B cell (primary cell): ENCODE results near the gene ATG7. TPM values are rescaled to one million over a fixed set of nuclear protein-coding genes. Genes with fewer than 3 reads are reported as not detected.

Experiments used
- ATAC-seq: fragments of 200-7000 bp; cut with Tn5 transposase; one replicate; pipeline ENCODE4 v1.10.0; 2021; ENCODE audit warnings: low read depth, mild to moderate bottlenecking, moderate number of reproducible peaks, moderate library complexity
- CTCF ChIA-PET: fragments of 350-600 bp; sonication (Branson Sonifier 250); formaldehyde crosslinking; loops from one replicate; lab custom pipeline; 2021; ENCODE audit warnings: antibody characterized with exemption, inconsistent platforms; lab: Charles Lee
- POLR2A ChIA-PET: fragments of 350-600 bp; sonication (Branson Sonifier 250); formaldehyde crosslinking; loops from one replicate; lab custom pipeline; 2021; ENCODE audit warnings: antibody characterized with exemption; lab: Charles Lee
- DNase-seq: peaks from one replicate; pipeline ENCODE4 v3.0.0; 2013
- H2AFZ ChIP-seq: 2 replicates; pipeline ENCODE4 v1.6.1; 2012; ENCODE audit warnings: mild to moderate bottlenecking, low read depth, low read length; ENCODE audit not compliant: insufficient read depth, poor library complexity, severe bottlenecking
- H3K27ac ChIP-seq, 2 donors: 1 replicate in 1 of 2; 2 replicates in 1 of 2; pipeline ENCODE4 v1.5.1; 2012 to 2013; ENCODE audit warnings: low read length in 2 of 2, mild to moderate bottlenecking in 2 of 2, moderate library complexity in 1 of 2
- H3K27me3 ChIP-seq, 4 experiments: fragments of 200-600 bp in 1 of 4; sonication (generic) in 1 of 4; replicated peaks in 1 of 4; 1 replicate in 2 of 4; 2 replicates in 2 of 4; pipeline versions ENCODE4 v1.6.1 to v1.7.0; 2013 to 2016; ENCODE audit warnings: low read length in 3 of 4, mild to moderate bottlenecking in 2 of 4, mixed read lengths in 1 of 4, moderate library complexity in 1 of 4; ENCODE audit not compliant: insufficient read depth in 4 of 4, control insufficient read depth in 3 of 4; ENCODE audit errors: control extremely low read depth in 1 of 4
- H3K36me3 ChIP-seq, 2 experiments: replicated peaks in 1 of 2; 1 replicate in 1 of 2; 2 replicates in 1 of 2; pipeline versions ENCODE4 v1.6.1 to v1.7.1; 2013; ENCODE audit warnings: low read length in 1 of 2; ENCODE audit not compliant: insufficient read depth in 2 of 2, control insufficient read depth in 1 of 2; ENCODE audit errors: control extremely low read depth in 1 of 2, extremely low read depth in 1 of 2
- H3K4me1 ChIP-seq, 2 donors: fragments of 200-600 bp in 1 of 2; sonication (generic) in 1 of 2; 1 replicate in 1 of 2; 2 replicates in 1 of 2; pipeline versions ENCODE4 v1.5.1 to v1.6.1; 2013 to 2017; ENCODE audit warnings: low read length in 2 of 2; ENCODE audit not compliant: control insufficient read depth in 2 of 2, insufficient read depth in 2 of 2
- H3K4me2 ChIP-seq: replicated peaks from 2 replicates; pipeline ENCODE3; 2012; ENCODE audit warnings: mild to moderate bottlenecking, low read depth, low read length; ENCODE audit not compliant: poor library complexity, severe bottlenecking
- H3K4me3 ChIP-seq, 5 experiments: fragments of 200-600 bp in 1 of 5; sonication (generic) in 1 of 5; 1 replicate in 3 of 5; 2 replicates in 2 of 5; pipeline versions ENCODE4 v1.5.1 to v1.7.0; 2011 to 2016; ENCODE audit warnings: low read length in 4 of 5, mild to moderate bottlenecking in 4 of 5, low read depth in 2 of 5, control low read depth in 1 of 5, moderate library complexity in 1 of 5; ENCODE audit not compliant: insufficient read depth in 1 of 5; ENCODE audit errors: control extremely low read depth in 1 of 5, extremely low read depth in 1 of 5
- H3K79me2 ChIP-seq: fragments of 200-600 bp; sonication (generic); one replicate; pipeline ENCODE4 v1.6.0; 2016; ENCODE audit warnings: low read length; ENCODE audit not compliant: control insufficient read depth, insufficient read depth
- H3K9ac ChIP-seq: fragments of 200-600 bp; sonication (generic); 2 replicates; pipeline ENCODE4 v1.6.1; 2017; ENCODE audit warnings: mild to moderate bottlenecking, low read length, moderate library complexity
- H3K9me3 ChIP-seq, 3 donors: one replicate each; pipeline versions ENCODE4 v1.6.1 to v1.7.1; 2013; ENCODE audit warnings: low read length in 2 of 3; ENCODE audit not compliant: control insufficient read depth in 2 of 3, insufficient read depth in 1 of 3; ENCODE audit errors: control extremely low read depth in 1 of 3
- H4K20me1 ChIP-seq: 2 replicates; pipeline ENCODE4 v1.6.0; 2012; ENCODE audit warnings: mild to moderate bottlenecking, low read length; ENCODE audit not compliant: insufficient read depth, control insufficient read depth, poor library complexity, severe bottlenecking
- H3K27ac Mint-ChIP-seq: one replicate; pipeline ENCODE4 v1.8.0; 2021; ENCODE audit warnings: mixed read lengths
- H3K27me3 Mint-ChIP-seq: one replicate; pipeline ENCODE4 v1.8.0; 2021; ENCODE audit warnings: mixed read lengths
- H3K4me1 Mint-ChIP-seq: one replicate; pipeline ENCODE4 v1.8.0; 2021; ENCODE audit warnings: mixed read lengths
- H3K4me3 Mint-ChIP-seq: one replicate; pipeline ENCODE4 v1.8.0; 2021; ENCODE audit warnings: mixed read lengths
- H3K9me3 Mint-ChIP-seq: one replicate; pipeline ENCODE4 v1.8.0; 2022; ENCODE audit warnings: mixed read lengths; ENCODE audit not compliant: insufficient read depth
- CTCF ChIP-seq: fragments of 200-600 bp; IDR thresholded peaks from one replicate; pipeline ENCODE4 v1.8.0; 2022; ENCODE audit warnings: antibody characterized with exemption, mild to moderate bottlenecking
- EZH2 ChIP-seq: IDR thresholded peaks from 2 replicates; pipeline ENCODE4 v1.6.1; 2012; ENCODE audit warnings: borderline replicate concordance, low read depth, mild to moderate bottlenecking, moderate library complexity, low read length; ENCODE audit not compliant: insufficient read depth, poor library complexity, severe bottlenecking
- WGBS: methylation state at CpG from one replicate; pipeline ENCODE4 v1.1.5; 2013; ENCODE audit warnings: missing lambda C conversion rate; ENCODE audit not compliant: insufficient coverage; 5-methylcytosine and 5-hydroxymethylcytosine counted together
- intact Hi-C: fragments of 100-400 bp; cut with micrococcal nuclease; formaldehyde crosslinking; loops from one replicate; pipeline ENCODE4 v1.10.0; 2022
- polyA plus RNA-seq: library from polyadenylated mRNA; depleted of rRNA; stranded (reverse); fragments of >200 nt; gene quantifications from 2 replicates; pipeline ENCODE4 v1.2.3, GENCODE V29; 2012
- total RNA-seq, 2 donors: library from RNA; stranded (reverse); fragments of 120-200 nt in 1 of 2; gene quantifications; 1 replicate in 1 of 2; 2 replicates in 1 of 2; pipeline versions ENCODE4 v1.2.3 to v1.2.4, GENCODE V29; 2013 to 2022

ATG7 gene
- total and polyA plus RNA-seq, 2 donors (not counting 1 experiment from before 2014, with no cell fraction given) = 13.9 to 66.4 TPM

- ChIA-PET POLR2A (no interaction called here), CTCF (no interaction called here)
- Histone ChIP-seq H3K4me2 (no peak overlapping the region), H3K36me3 (peaks cover 0 to 10% of the 10 kb centered on the region in 2 experiments), H3K9me3 (no peaks in the 10 kb centered on the region), H4K20me1 (peaks cover 45% of the 10 kb centered on the region), H3K4me3 (no peak overlapping the region), H3K4me1 (peaks cover 3 to 5% of the 10 kb centered on the region in 2 donors), H3K9ac (no peak overlapping the region), H3K27me3 (no peaks in the 10 kb centered on the region), H2AFZ (no peak overlapping the region), H3K27ac (no peak overlapping the region), H3K79me2 (peaks cover 96% of the 10 kb centered on the region)
- no peaks in the 10 kb centered on the region for H3K27me3 Mint-ChIP-seq
- TF ChIP-seq CTCF (no peak), EZH2 (no peak)
- no peak overlapping the region for H3K27ac Mint-ChIP-seq
- no peaks in the 10 kb centered on the region for H3K9me3 Mint-ChIP-seq
- 99% methylated on average over 11 of the region's 12 CpGs for WGBS
- H3K4me3 Mint-ChIP-seq = no peak overlapping the region
- ATAC-seq = no peak
- peaks cover 24% of the 10 kb centered on the region for H3K4me1 Mint-ChIP-seq
- intact Hi-C loops = no loop called here
- DNase-seq = no peak
Observed at GRCh38 chr3:11587766-11588165, 315.6 kb downstream of the ATG7 start.

- Histone ChIP-seq H4K20me1 (peaks cover 44% of the 10 kb centered on the region), H3K27ac (no peak overlapping the region), H3K79me2 (peaks cover 96% of the 10 kb centered on the region), H3K4me1 (peaks cover 0 to 1% of the 10 kb centered on the region in 2 donors), H3K9ac (no peak overlapping the region), H3K9me3 (no peaks in the 10 kb centered on the region), H3K4me3 (no peak overlapping the region), H3K27me3 (no peaks in the 10 kb centered on the region), H2AFZ (no peak overlapping the region), H3K36me3 (peaks cover 0 to 10% of the 10 kb centered on the region in 2 experiments), H3K4me2 (no peak overlapping the region)
- Mint-ChIP-seq H3K27ac (no peak overlapping the region), H3K4me1 (peaks cover 19% of the 10 kb centered on the region), H3K4me3 (no peak overlapping the region), H3K27me3 (no peaks in the 10 kb centered on the region), H3K9me3 (no peaks in the 10 kb centered on the region)
- intact Hi-C loops = no loop called here
- CTCF ChIA-PET = no interaction called here
- POLR2A ChIA-PET = interaction anchor here (0.6 kb wide), 1 partner anchor 94 kb away, joined by 4 read pairs; no protein-coding TSS in a partner anchor
- ATAC-seq (no peak), DNase-seq (no peak)
- TF ChIP-seq EZH2 (no peak), CTCF (no peak)
- 90% methylated on average over 5 of the region's 5 CpGs for WGBS
Observed at GRCh38 chr3:11588338-11588737, 316.1 kb downstream of the ATG7 start.
